ENCODE results near the gene ANKRD44. TPM values are rescaled to one million over a fixed set of nuclear protein-coding genes. Genes with fewer than 3 reads are reported as not detected.

Gene ANKRD44
- total RNA-seq, 1 donor from 2014 or later, result 3.4 TPM

- H3K27ac Mint-ChIP-seq, result no peak overlapping the region
- no peaks in the 10 kb centered on the region for H3K9me3 Mint-ChIP-seq
- H3K4me1 Mint-ChIP-seq, result no peaks in the 10 kb centered on the region
- H2AFZ ChIP-seq (replicated peaks), result no peak overlapping the region
- H3K4me3 Mint-ChIP-seq, result no peak overlapping the region
- no peaks in the 10 kb centered on the region for H3K79me2 ChIP-seq (ENCODE audit: low read depth)
- H3K36me3 ChIP-seq, result no peaks in the 10 kb centered on the region
- H3K9me3 ChIP-seq (ENCODE audit: low read depth), result no peaks in the 10 kb centered on the region
- no peak overlapping the region for H3K4me3 ChIP-seq
- no peaks in the 10 kb centered on the region for H3K36me3 Mint-ChIP-seq
- no peak overlapping the region for H3K9ac ChIP-seq
- no peak overlapping the region for H3K4me2 ChIP-seq
- no peaks in the 10 kb centered on the region for H4K20me1 ChIP-seq (ENCODE audit: low read depth)
- no peak for TF ChIP-seq EZH2phosphoT487 (IDR thresholded peaks at IDR 0.05)
- no peak for TF ChIP-seq CTCF (IDR thresholded peaks at IDR 0.05)
- no peak for TF ChIP-seq EZH2 (IDR thresholded peaks at IDR 0.05)
- H3K27me3 Mint-ChIP-seq (ENCODE audit: insufficient read depth, low read depth), result peaks cover 5% of the 10 kb centered on the region
- no peaks in the 10 kb centered on the region for H3K27me3 ChIP-seq
- DNase-seq (ENCODE audit: low spot score), result no peak
- no peaks in the 10 kb centered on the region for H3F3A ChIP-seq (ENCODE audit: low read depth)
- no peak overlapping the region for H3K27ac ChIP-seq
- no peaks in the 10 kb centered on the region for H3K4me1 ChIP-seq
These were observed 17.0 kb upstream of the ANKRD44 start for GRCh38 chr2:197327472-197328098.

DNA sequence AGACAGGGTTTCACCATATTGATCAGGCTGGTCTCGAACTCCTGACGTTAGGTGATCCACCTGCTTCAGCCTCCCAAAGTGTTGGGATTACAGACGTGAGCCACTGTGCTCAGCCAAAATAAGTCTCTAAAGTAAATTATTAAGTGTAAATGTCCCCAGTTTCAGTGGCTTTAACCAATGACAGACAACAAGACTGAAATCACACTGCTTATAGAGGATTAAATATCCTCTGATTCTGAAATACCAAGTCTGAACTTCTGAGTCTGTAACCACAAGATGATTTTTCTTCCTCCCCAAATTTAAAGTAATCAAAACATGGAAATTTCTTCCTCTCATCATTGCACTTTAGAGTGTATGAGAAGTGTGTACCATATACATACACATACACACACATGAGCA is 16.5 kb upstream of the ANKRD44 start:
- Histone ChIP-seq H3K9me3 (ENCODE audit: low read depth) (no peaks in the 10 kb centered on the region), H3K4me1 (no peaks in the 10 kb centered on the region), H3K36me3 (no peaks in the 10 kb centered on the region), H3K27me3 (no peaks in the 10 kb centered on the region), H3K4me2 (no peak overlapping the region), H2AFZ (replicated peaks) (no peak overlapping the region), H3F3A (ENCODE audit: low read depth) (no peaks in the 10 kb centered on the region), H3K27ac (no peak overlapping the region), H3K9ac (no peak overlapping the region), H3K79me2 (ENCODE audit: low read depth) (no peaks in the 10 kb centered on the region), H3K4me3 (no peak overlapping the region), H4K20me1 (ENCODE audit: low read depth) (no peaks in the 10 kb centered on the region)
- TF ChIP-seq EZH2phosphoT487 (IDR thresholded peaks at IDR 0.05) (no peak), CTCF (IDR thresholded peaks at IDR 0.05) (no peak), EZH2 (IDR thresholded peaks at IDR 0.05) (no peak)
- no peak for DNase-seq (ENCODE audit: low spot score)
- H3K36me3 Mint-ChIP-seq, result no peaks in the 10 kb centered on the region
- no peaks in the 10 kb centered on the region for H3K4me1 Mint-ChIP-seq
- peaks cover 5% of the 10 kb centered on the region for H3K27me3 Mint-ChIP-seq (ENCODE audit: insufficient read depth, low read depth)
- no peak overlapping the region for H3K4me3 Mint-ChIP-seq
- no peaks in the 10 kb centered on the region for H3K9me3 Mint-ChIP-seq
- H3K27ac Mint-ChIP-seq, result no peak overlapping the region

DNA sequence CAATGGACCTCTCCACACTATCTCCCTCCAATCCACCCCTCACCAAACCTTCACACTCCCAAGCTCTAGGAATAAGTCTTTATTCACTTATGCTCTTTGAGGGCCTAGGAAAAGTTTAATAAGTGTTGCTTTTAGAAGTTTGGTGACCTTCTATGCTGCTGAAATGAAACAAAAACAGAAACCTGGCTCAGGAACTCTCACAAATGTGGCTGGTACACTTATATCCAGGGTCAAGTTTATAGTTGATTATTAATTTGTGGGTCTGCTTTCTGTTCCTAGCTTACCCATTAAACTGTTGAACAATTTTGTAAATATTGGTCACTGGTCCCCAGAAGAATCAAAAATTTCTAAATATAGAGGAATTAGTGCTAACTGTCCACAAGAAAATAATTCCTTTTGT is 14.2 kb upstream of the ANKRD44 start:
- H3K27ac Mint-ChIP-seq, result no peak overlapping the region
- Histone ChIP-seq H3K27ac (no peak overlapping the region), H3K27me3 (no peaks in the 10 kb centered on the region), H3K9me3 (ENCODE audit: low read depth) (no peaks in the 10 kb centered on the region), H3K36me3 (no peaks in the 10 kb centered on the region), H4K20me1 (ENCODE audit: low read depth) (no peaks in the 10 kb centered on the region), H3K79me2 (ENCODE audit: low read depth) (no peaks in the 10 kb centered on the region), H3K9ac (no peak overlapping the region), H3K4me1 (no peaks in the 10 kb centered on the region), H3K4me2 (no peak overlapping the region), H3F3A (ENCODE audit: low read depth) (no peaks in the 10 kb centered on the region), H2AFZ (replicated peaks) (no peak overlapping the region), H3K4me3 (no peak overlapping the region)
- no peaks in the 10 kb centered on the region for H3K9me3 Mint-ChIP-seq
- peaks cover 7% of the 10 kb centered on the region for H3K27me3 Mint-ChIP-seq (ENCODE audit: insufficient read depth, low read depth)
- no peak for DNase-seq (ENCODE audit: low spot score)
- TF ChIP-seq EZH2 (IDR thresholded peaks at IDR 0.05) (no peak), CTCF (IDR thresholded peaks at IDR 0.05) (no peak), EZH2phosphoT487 (IDR thresholded peaks at IDR 0.05) (no peak)
- no peaks in the 10 kb centered on the region for H3K4me1 Mint-ChIP-seq
- H3K4me3 Mint-ChIP-seq, result no peak overlapping the region
- no peaks in the 10 kb centered on the region for H3K36me3 Mint-ChIP-seq
